BJ (cell line): ENCODE data around the gene CDH2. TPM values are rescaled to one million over a fixed set of nuclear protein-coding genes. Genes with fewer than 3 reads are reported as not detected.

Experiments
- CTCF ChIA-PET: fragments of 350-600 bp; formaldehyde crosslinking; extraction: SDS; loops from one replicate; lab custom pipeline; 2021; ENCODE audit warnings: antibody characterized with exemption, inconsistent platforms; lab: Yijun Ruan, JAX
- POLR2A ChIA-PET: fragments of 300-600 bp; sonication (Branson Sonifier 250); formaldehyde crosslinking; extraction: SDS; loops from one replicate; lab custom pipeline; 2021; ENCODE audit warnings: antibody characterized with exemption; lab: Charles Lee
- DNase-seq: peaks from one replicate; pipeline ENCODE4 v3.0.0-alpha.2; 2011; ENCODE audit warnings: low read depth
- H3K27me3 ChIP-seq: 2 replicates; pipeline ENCODE4 v1.6.0; 2011; ENCODE audit warnings: low read length; ENCODE audit not compliant: control insufficient read depth, insufficient read depth
- H3K36me3 ChIP-seq: 2 replicates; pipeline ENCODE4 v1.5.1; 2011; ENCODE audit warnings: low read length; ENCODE audit not compliant: control insufficient read depth, insufficient read depth
- H3K4me3 ChIP-seq: 2 replicates; pipeline ENCODE4 v1.5.1; 2011; ENCODE audit warnings: low read depth, mild to moderate bottlenecking, control low read depth, low read length
- polyA plus RNA-seq: library from polyadenylated mRNA; depleted of rRNA; stranded (reverse); fragments of >200 nt; gene quantifications from 2 replicates; pipeline ENCODE4 v1.2.3, GENCODE V29; 2011
- TF ChIP-seq, protein P1 (sequence below): IDR thresholded peaks from 2 replicates; pipeline ENCODE4 v1.5.1; 2011; ENCODE audit warnings: low read depth, mild to moderate bottlenecking, control low read depth, inconsistent platforms, low read length, moderate library complexity; ENCODE audit not compliant: insufficient read depth

CDH2 gene
- polyA plus RNA-seq, 1 experiment = 180 TPM

DNA sequence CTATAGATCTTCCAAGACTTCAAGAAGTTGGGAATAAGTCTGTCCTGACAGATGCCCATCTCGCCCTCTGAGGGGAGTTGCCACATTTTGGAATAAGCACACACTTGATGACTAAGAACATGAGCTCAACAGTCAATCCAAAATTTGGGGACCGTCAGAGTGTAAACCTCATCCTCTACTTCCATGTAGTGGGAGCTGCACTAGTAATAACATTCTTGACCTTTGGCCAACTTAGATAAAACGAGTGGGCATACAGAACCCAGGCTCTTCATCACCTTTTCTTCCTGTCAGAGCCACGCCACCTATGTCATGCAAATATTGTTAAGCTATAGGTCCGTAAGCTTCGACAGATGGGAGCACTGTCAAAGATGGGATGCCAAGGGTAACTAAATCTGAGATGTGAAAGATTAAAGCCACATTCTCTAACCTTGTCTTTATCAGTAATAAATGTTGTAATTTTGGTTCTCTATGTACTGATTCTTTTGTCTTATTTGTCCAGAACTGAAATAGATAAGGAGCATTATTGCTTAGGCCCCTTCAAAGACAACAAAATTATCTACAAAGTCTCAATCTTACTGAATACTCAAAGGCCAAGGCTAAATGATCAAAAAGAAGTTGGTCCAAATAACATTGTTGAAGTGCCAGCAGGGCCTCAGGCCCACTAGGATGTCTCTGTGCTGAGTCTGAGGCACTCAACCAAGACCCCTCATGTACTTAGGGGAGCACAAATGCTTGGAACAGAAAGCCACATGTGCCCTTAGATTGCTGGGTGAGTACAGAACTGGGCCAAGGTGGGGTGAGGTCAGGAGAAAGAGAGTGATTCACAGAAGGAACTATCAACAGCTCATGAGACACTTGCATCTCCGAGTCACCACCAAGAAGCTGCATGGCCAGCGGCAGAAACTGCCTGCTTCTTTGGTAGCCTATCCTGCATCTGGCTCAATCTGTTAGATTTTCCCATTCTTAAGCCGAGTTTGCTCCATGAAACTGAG, 15.0 kb downstream of the CDH2 start:
- DNase-seq = no peak
- TF ChIP-seq, protein P1, sequence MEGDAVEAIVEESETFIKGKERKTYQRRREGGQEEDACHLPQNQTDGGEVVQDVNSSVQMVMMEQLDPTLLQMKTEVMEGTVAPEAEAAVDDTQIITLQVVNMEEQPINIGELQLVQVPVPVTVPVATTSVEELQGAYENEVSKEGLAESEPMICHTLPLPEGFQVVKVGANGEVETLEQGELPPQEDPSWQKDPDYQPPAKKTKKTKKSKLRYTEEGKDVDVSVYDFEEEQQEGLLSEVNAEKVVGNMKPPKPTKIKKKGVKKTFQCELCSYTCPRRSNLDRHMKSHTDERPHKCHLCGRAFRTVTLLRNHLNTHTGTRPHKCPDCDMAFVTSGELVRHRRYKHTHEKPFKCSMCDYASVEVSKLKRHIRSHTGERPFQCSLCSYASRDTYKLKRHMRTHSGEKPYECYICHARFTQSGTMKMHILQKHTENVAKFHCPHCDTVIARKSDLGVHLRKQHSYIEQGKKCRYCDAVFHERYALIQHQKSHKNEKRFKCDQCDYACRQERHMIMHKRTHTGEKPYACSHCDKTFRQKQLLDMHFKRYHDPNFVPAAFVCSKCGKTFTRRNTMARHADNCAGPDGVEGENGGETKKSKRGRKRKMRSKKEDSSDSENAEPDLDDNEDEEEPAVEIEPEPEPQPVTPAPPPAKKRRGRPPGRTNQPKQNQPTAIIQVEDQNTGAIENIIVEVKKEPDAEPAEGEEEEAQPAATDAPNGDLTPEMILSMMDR = no peak
- ChIA-PET POLR2A (no interaction called here), CTCF (interaction anchor here (1.9 kb wide), 1 partner anchor 11 kb away, joined by 4 read pairs; no protein-coding TSS in a partner anchor)
- H3K27me3 ChIP-seq = no peaks in the 10 kb centered on the region
- no peaks in the 10 kb centered on the region for H3K36me3 ChIP-seq
- H3K4me3 ChIP-seq = no peak overlapping the region

DNA sequence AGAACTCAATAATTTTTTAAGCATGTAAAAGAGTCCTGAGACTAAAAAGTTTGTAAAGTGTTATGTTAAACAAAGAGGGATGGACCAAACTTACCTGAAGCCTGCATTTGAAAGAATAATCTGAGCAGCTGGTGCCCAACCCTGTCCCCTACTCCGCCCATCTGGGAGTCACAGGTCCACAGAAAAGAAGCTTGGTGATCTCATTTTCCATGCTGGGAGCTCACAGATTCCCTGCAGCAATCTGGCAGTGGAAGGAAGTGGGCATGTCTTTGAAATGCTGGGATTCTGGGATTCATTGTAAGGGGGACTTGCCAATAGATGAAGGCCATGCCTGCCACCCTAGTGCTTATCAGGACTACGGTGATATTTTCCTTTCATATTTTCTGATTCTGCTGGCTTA, 17.9 kb downstream of the CDH2 start:
- H3K27me3 ChIP-seq = no peaks in the 10 kb centered on the region
- no peak for DNase-seq
- H3K36me3 ChIP-seq = no peaks in the 10 kb centered on the region
- ChIA-PET CTCF (interaction anchor here (0.8 to 1.0 kb wide), 2 partner anchors 96 to 145 kb away, joined by 3 read pairs; no protein-coding TSS in a partner anchor), POLR2A (interaction anchor here (0.6 kb wide), 1 partner anchor 880 kb away, joined by 3 read pairs; no protein-coding TSS in a partner anchor)
- H3K4me3 ChIP-seq = no peak overlapping the region
- TF ChIP-seq, protein P1 = no peak

DNA sequence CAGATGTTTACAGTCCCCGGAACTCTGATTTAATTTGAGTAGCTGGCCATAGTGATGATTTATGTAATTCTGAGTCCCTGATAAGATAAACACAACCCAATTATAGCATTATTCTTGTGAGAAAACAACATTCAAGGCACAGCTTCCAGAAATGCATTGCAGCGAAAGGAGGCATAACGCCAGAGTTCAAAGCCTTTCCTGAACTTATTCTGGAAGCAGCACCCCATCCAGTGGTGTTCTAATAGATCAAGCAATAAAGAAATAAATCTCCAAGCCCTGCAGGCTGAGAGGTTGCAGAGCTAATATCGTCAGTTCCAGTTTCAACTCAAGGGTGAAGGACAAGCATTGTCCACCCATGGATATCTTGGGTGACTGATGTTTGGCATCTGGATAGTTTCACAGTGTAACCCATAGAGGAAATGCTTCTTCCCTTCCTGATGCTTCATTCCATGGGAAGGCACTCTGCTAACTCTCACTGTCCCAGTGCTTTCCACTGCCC, 18.8 kb downstream of the CDH2 start:
- no peak for DNase-seq
- Histone ChIP-seq H3K36me3 (no peaks in the 10 kb centered on the region), H3K27me3 (no peaks in the 10 kb centered on the region), H3K4me3 (no peak overlapping the region)
- POLR2A ChIA-PET = no interaction called here
- TF ChIP-seq, protein P1 = no peak
- CTCF ChIA-PET = interaction anchor here (0.6 to 0.8 kb wide), 2 partner anchors 144 to 1640 kb away, joined by 3 read pairs; no protein-coding TSS in a partner anchor

DNA sequence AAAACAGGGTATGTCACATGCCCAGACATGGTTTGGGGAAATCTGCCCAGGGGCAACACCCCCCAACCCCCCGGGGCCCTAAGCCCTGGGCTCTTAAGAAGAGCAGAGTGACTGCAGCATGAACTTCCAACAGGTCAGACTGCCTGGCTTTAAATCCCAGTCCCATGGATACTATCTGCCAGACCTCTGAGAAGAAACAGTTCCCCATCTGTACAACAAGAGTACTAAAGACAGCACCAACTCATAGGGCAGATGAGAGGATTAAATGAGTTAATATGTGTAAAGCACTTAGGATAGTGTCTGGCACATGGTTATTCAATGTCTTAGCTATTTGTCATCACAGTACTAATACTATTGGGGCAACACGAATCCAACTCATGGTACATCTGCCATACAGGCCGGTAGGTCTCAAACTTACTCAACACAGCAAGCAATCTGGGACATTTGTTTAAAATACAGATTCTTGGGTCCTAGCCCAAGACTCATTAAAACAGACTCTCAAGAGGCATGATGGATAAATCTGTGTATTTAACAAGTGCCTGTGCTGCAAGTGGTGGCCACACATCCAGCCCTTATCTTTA, 23.4 kb downstream of the CDH2 start:
- TF ChIP-seq, protein P1 = no peak
- POLR2A ChIA-PET = interaction anchor here (0.5 kb wide), 1 partner anchor 315 kb away, joined by 3 read pairs; no protein-coding TSS in a partner anchor
- no peaks in the 10 kb centered on the region for H3K27me3 ChIP-seq
- H3K36me3 ChIP-seq = no peaks in the 10 kb centered on the region
- CTCF ChIA-PET = no interaction called here
- no peak for DNase-seq
- no peak overlapping the region for H3K4me3 ChIP-seq

DNA sequence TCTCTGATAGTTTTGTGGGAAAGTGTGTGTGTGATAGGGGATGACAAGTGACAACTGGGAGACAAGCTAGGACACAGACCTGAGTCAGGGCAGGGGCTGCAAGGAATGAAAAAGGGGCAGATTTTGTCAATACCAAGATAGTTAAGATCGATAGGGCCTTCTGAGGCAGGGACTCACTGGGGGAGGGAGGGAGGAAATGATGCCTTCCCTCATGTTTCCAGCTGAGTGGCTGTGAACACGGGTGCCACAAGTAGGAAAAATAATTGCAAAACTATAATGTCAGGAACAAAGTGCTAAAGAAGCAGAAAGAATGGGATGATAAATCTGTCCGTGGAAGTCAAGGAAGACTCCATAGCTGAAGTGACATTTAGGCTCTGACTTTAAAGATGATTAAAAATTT, 24.2 kb downstream of the CDH2 start:
- no peak overlapping the region for H3K4me3 ChIP-seq
- POLR2A ChIA-PET = no interaction called here

More for the DNA sequence above, 24.2 kb downstream of the CDH2 start:
- DNase-seq = no peak
- TF ChIP-seq, protein P1 = no peak
- Histone ChIP-seq H3K27me3 (no peaks in the 10 kb centered on the region), H3K36me3 (no peaks in the 10 kb centered on the region)
- CTCF ChIA-PET = interaction anchor here (1.2 kb wide), 1 partner anchor 26 kb away, joined by 4 read pairs; no protein-coding TSS in a partner anchor
